ENCODE data around the gene TAPT1. TPM values are rescaled to one million over a fixed set of nuclear protein-coding genes. Genes with fewer than 3 reads are reported as not detected.

Gene TAPT1
- total RNA-seq, 2 donors from 2014 or later, result 71.3 to 83.6 TPM

Other genes with a start within 250 kb of the TAPT1 start
- not detected for gene PROM1, start 142.4 kb downstream of the TAPT1 start, total RNA-seq